Measurements from ENCODE around the gene PRKG1.
"Not testable (repeated sequence)": the region's sequence is repeated elsewhere in the genome, so short reads cannot be mapped to it uniquely, and the experiment has no call there.

PRKG1 gene

GRCh38 chr10:51113007-51113406, 38.7 kb downstream of the PRKG1 start:
- DNase-seq (ENCODE audit: low read depth in 2 of 3, low spot score in 1 of 3) = no peak

- DNase-seq (ENCODE audit: low read depth in 2 of 3, low spot score in 1 of 3) = no peak
Measured at GRCh38 chr10:51117053-51117660, 42.9 kb downstream of the PRKG1 start.

GRCh38 chr10:51117794-51118193, 43.5 kb downstream of the PRKG1 start:
- DNase-seq (ENCODE audit: low read depth in 2 of 3, low spot score in 1 of 3) = no peak

- no peak for DNase-seq (ENCODE audit: low read depth in 2 of 3, low spot score in 1 of 3)
Measured at GRCh38 chr10:51119441-51119840, 45.2 kb downstream of the PRKG1 start.

- DNase-seq (ENCODE audit: low read depth in 2 of 3, low spot score in 1 of 3) = no peak
Measured at GRCh38 chr10:51121861-51122260, 47.6 kb downstream of the PRKG1 start.

- no peak for DNase-seq (ENCODE audit: low read depth in 2 of 3, low spot score in 1 of 3)
Measured at GRCh38 chr10:51124852-51125251, 50.6 kb downstream of the PRKG1 start.

- DNase-seq (ENCODE audit: low read depth in 2 of 3, low spot score in 1 of 3) = no peak
Measured at GRCh38 chr10:51125518-51125917, 51.2 kb downstream of the PRKG1 start.

GRCh38 chr10:51129946-51130544, 55.8 kb downstream of the PRKG1 start:
- DNase-seq (ENCODE audit: low read depth in 2 of 3, low spot score in 1 of 3) = no peak

GRCh38 chr10:51137756-51138529, 63.7 kb downstream of the PRKG1 start:
- DNase-seq (ENCODE audit: low read depth in 2 of 3, low spot score in 1 of 3) = no peak

GRCh38 chr10:51139176-51139575, 64.9 kb downstream of the PRKG1 start:
- no peak for DNase-seq (ENCODE audit: low read depth in 2 of 3, low spot score in 1 of 3)

- no peak for DNase-seq (ENCODE audit: low read depth in 2 of 3, low spot score in 1 of 3)
Measured at GRCh38 chr10:51141010-51141409, 66.7 kb downstream of the PRKG1 start.

GRCh38 chr10:51144161-51144781, 70.0 kb downstream of the PRKG1 start:
- no peak for DNase-seq (ENCODE audit: low read depth in 2 of 3, low spot score in 1 of 3)

GRCh38 chr10:51145375-51145774, 71.1 kb downstream of the PRKG1 start:
- DNase-seq (ENCODE audit: low read depth in 2 of 3, low spot score in 1 of 3) = no peak

GRCh38 chr10:51147644-51148399, 73.5 kb downstream of the PRKG1 start:
- DNase-seq (ENCODE audit: low read depth in 2 of 3, low spot score in 1 of 3) = no peak

GRCh38 chr10:51156926-51157325, 82.6 kb downstream of the PRKG1 start:
- DNase-seq (ENCODE audit: low read depth in 2 of 3, low spot score in 1 of 3) = no peak

GRCh38 chr10:51158832-51159231, 84.5 kb downstream of the PRKG1 start:
- no peak for DNase-seq (ENCODE audit: low read depth in 2 of 3, low spot score in 1 of 3)

GRCh38 chr10:51159841-51160240, 85.6 kb downstream of the PRKG1 start:
- no peak for DNase-seq (ENCODE audit: low read depth in 2 of 3, low spot score in 1 of 3)

- DNase-seq (ENCODE audit: low read depth in 2 of 3, low spot score in 1 of 3) = no peak
Measured at GRCh38 chr10:51162002-51162401, 87.7 kb downstream of the PRKG1 start.

GRCh38 chr10:51163380-51164049, 89.2 kb downstream of the PRKG1 start:
- not testable (repeated sequence) for DNase-seq (ENCODE audit: low read depth in 2 of 3, low spot score in 1 of 3)

- DNase-seq (ENCODE audit: low read depth in 2 of 3, low spot score in 1 of 3) = no peak
Measured at GRCh38 chr10:51168086-51168815, 94.0 kb downstream of the PRKG1 start.

All from stimulated activated CD4-positive, alpha-beta T cell treated with anti-CD3 and anti-CD28 coated beads, Interleukin-12 subunit alpha, Interleukin-12 subunit beta, amount 100 ng/mL, for 48 hours (primary cell).